Liver (tissue), 9 donors: ENCODE measurements around the gene IGF2. TPM values are rescaled to one million over a fixed set of nuclear protein-coding genes. Genes with fewer than 3 reads are reported as not detected.

Experiments
- DNase-seq: peaks from one replicate; pipeline ENCODE4 v3.0.0-alpha.2; 2017; ENCODE audit warnings: low spot score
- H3K27ac ChIP-seq, 2 donors: one replicate each; pipeline ENCODE4 v1.7.0; 2013; ENCODE audit warnings: inconsistent platforms in 2 of 2, low read length in 2 of 2, control low read depth in 1 of 2, low read depth in 1 of 2, mild to moderate bottlenecking in 1 of 2
- H3K27me3 ChIP-seq, 4 donors: one replicate each; pipeline versions ENCODE4 v1.6.1 to v1.7.0; 2013; ENCODE audit warnings: low read length in 3 of 4, inconsistent platforms in 1 of 4, mild to moderate bottlenecking in 1 of 4, moderate library complexity in 1 of 4; ENCODE audit not compliant: control insufficient read depth in 4 of 4, insufficient read depth in 4 of 4
- H3K36me3 ChIP-seq, 4 donors: one replicate each; pipeline versions ENCODE4 v1.6.1 to v1.7.0; 2013; ENCODE audit warnings: low read length in 3 of 4, mild to moderate bottlenecking in 3 of 4, low read depth in 1 of 4, moderate library complexity in 1 of 4; ENCODE audit not compliant: control insufficient read depth in 4 of 4, insufficient read depth in 3 of 4
- H3K4me1 ChIP-seq, 4 donors: one replicate each; pipeline versions ENCODE4 v1.6.1 to v1.7.0; 2013; ENCODE audit warnings: low read length in 3 of 4, mild to moderate bottlenecking in 3 of 4, moderate library complexity in 1 of 4; ENCODE audit not compliant: control insufficient read depth in 4 of 4, insufficient read depth in 4 of 4
- H3K4me3 ChIP-seq, 3 donors: one replicate each; pipeline versions ENCODE4 v1.6.1 to v1.7.0; 2013; ENCODE audit warnings: low read length in 3 of 3, control low read depth in 1 of 3, low read depth in 1 of 3, mild to moderate bottlenecking in 1 of 3
- H3K9ac ChIP-seq, 2 donors: one replicate each; pipeline ENCODE4 v1.7.0; 2013; ENCODE audit warnings: low read length in 2 of 2, mild to moderate bottlenecking in 2 of 2, moderate library complexity in 2 of 2, control low read depth in 1 of 2, low read depth in 1 of 2
- H3K9me3 ChIP-seq, 4 donors: one replicate each; pipeline versions ENCODE4 v1.6.1 to v1.7.0; 2013; ENCODE audit warnings: low read length in 3 of 4; ENCODE audit not compliant: control insufficient read depth in 4 of 4
- ATF3 ChIP-seq: IDR thresholded peaks from 2 replicates; pipeline ENCODE4 v1.6.1; 2016; ENCODE audit warnings: antibody characterized with exemption
- FOXA2 ChIP-seq: IDR thresholded peaks from 2 replicates; pipeline ENCODE4 v1.6.1; 2016; ENCODE audit warnings: antibody characterized with exemption
- HNF4A ChIP-seq, 2 donors: conservative IDR thresholded peaks; 2 replicates each; pipeline ENCODE4 v1.6.1; 2016; ENCODE audit warnings: antibody characterized with exemption in 2 of 2, mild to moderate bottlenecking in 2 of 2
- HNF4G ChIP-seq: IDR thresholded peaks from 2 replicates; pipeline ENCODE4 v1.6.1; 2016; ENCODE audit warnings: antibody characterized with exemption
- NR2F2 ChIP-seq: IDR thresholded peaks from 2 replicates; pipeline ENCODE4 v1.6.1; 2016; ENCODE audit warnings: antibody characterized with exemption
- RAD21 ChIP-seq, 2 donors: IDR thresholded peaks; 2 replicates each; pipeline ENCODE4 v1.6.1; 2016; ENCODE audit warnings: antibody characterized with exemption in 2 of 2, mild to moderate bottlenecking in 2 of 2
- RXRA ChIP-seq, 2 donors: IDR thresholded peaks; 2 replicates each; pipeline ENCODE4 v1.6.1; 2017 to 2018; ENCODE audit warnings: antibody characterized with exemption in 2 of 2, mild to moderate bottlenecking in 1 of 2
- TAF1 ChIP-seq: conservative IDR thresholded peaks from 2 replicates; pipeline ENCODE4 v1.6.1; 2016; ENCODE audit warnings: antibody characterized with exemption, mild to moderate bottlenecking
- YY1 ChIP-seq: IDR thresholded peaks from 2 replicates; pipeline ENCODE4 v1.6.1; 2016; ENCODE audit warnings: antibody characterized with exemption, mild to moderate bottlenecking
- ZBTB33 ChIP-seq: IDR thresholded peaks from 2 replicates; pipeline ENCODE4 v1.6.1; 2016; ENCODE audit warnings: antibody characterized with exemption
- WGBS: extraction: QIAGEN DNeasy Blood & Tissue Kit; methylation state at CpG from one replicate; pipeline ENCODE4 v1.1.7; 2013; 5-methylcytosine and 5-hydroxymethylcytosine counted together
- polyA plus RNA-seq, 2 donors: library from polyadenylated mRNA; stranded (reverse) in 1 of 2; unstranded in 1 of 2; fragments of 200-250 nt in 1 of 2; fragments of >200 nt in 1 of 2; fragmentation: Nextera tagmentation in 1 of 2; extraction: Ambion mirVana in 1 of 2; gene quantifications; one replicate each; pipeline versions ENCODE4 v1.2.1 to v1.2.3, GENCODE V29; 2013 to 2015
- total RNA-seq, 2 donors: library from RNA; depleted of rRNA; stranded (reverse); fragments of >200 nt; gene quantifications; one replicate each; pipeline ENCODE4 v1.2.3, GENCODE V29; 2014
- donor health status: healthy.
- donor health status: healthy.
- donor health status: healthy.
- donor health status: healthy.
- donor health status: healthy.

The IGF2 gene
- total and polyA plus RNA-seq, 4 donors: 70.5 to 1,440 (median 192) TPM

- Histone ChIP-seq H3K27me3 (no peaks in the 10 kb centered on the region), H3K9me3 (no peaks in the 10 kb centered on the region), H3K9ac (no peak overlapping the region), H3K4me1 (peaks cover 5 to 45% (median 34%) of the 10 kb centered on the region in 4 donors), H3K36me3 (peaks cover 5 to 30% (median 22%) of the 10 kb centered on the region in 4 donors), H3K27ac (no peak overlapping the region), H3K4me3 (no peak overlapping the region)
- no peak for TF ChIP-seq ATF3
- TF ChIP-seq HNF4A (conservative IDR thresholded peaks at IDR 0.05): peak; percentile 11 to 32
- no peak for DNase-seq
- 71% methylated on average over 6 of the region's 6 CpGs for WGBS
Observed at GRCh38 chr11:2132246-2132645, 6.9 kb downstream of the IGF2 start.

GRCh38 chr11:2131371-2132236 is 7.6 kb downstream of the IGF2 start:
- Histone ChIP-seq H3K4me3 (no peak overlapping the region), H3K9me3 (no peaks in the 10 kb centered on the region), H3K27ac (no peak overlapping the region), H3K27me3 (no peaks in the 10 kb centered on the region), H3K36me3 (peaks cover 5 to 30% (median 22%) of the 10 kb centered on the region in 4 donors), H3K4me1 (peaks cover 3 to 39% (median 29%) of the 10 kb centered on the region in 4 donors), H3K9ac (no peak overlapping the region)
- TF ChIP-seq ATF3 (no peak), YY1 (no peak), NR2F2 (no peak), TAF1 (no peak), ZBTB33 (no peak), HNF4A (conservative IDR thresholded peaks at IDR 0.05) (no peak), RAD21 (IDR thresholded peaks at IDR 0.05) (no peak), FOXA2 (no peak), HNF4G (no peak)
- DNase-seq: peak; percentile 62
- WGBS: 87% methylated on average over 28 of the region's 28 CpGs

GRCh38 chr11:2130881-2131352 is 8.3 kb downstream of the IGF2 start:
- 83% methylated on average over 18 of the region's 18 CpGs for WGBS
- Histone ChIP-seq H3K4me1 (peaks cover 0 to 32% (median 22%) of the 10 kb centered on the region in 4 donors), H3K36me3 (peaks cover 5 to 30% (median 22%) of the 10 kb centered on the region in 4 donors), H3K4me3 (no peak overlapping the region), H3K27ac (no peak overlapping the region), H3K27me3 (no peaks in the 10 kb centered on the region), H3K9ac (no peak overlapping the region), H3K9me3 (no peaks in the 10 kb centered on the region)
- no peak for DNase-seq
- TF ChIP-seq HNF4A (conservative IDR thresholded peaks at IDR 0.05) (no peak), NR2F2 (no peak), ZBTB33 (no peak), RXRA (IDR thresholded peaks at IDR 0.05) (no peak)
